M059J (cell line): ENCODE results near the gene SCAND1. TPM values are rescaled to one million over a fixed set of nuclear protein-coding genes. Genes with fewer than 3 reads are reported as not detected.
"Not testable (repeated sequence)": the region's sequence is repeated elsewhere in the genome, so short reads cannot be mapped to it uniquely, and the experiment has no call there.

Experiments used
- DNase-seq: peaks from one replicate; pipeline ENCODE4 v3.0.0-alpha.2; 2012; ENCODE audit warnings: low read depth
- total RNA-seq: library from RNA; depleted of rRNA; stranded (reverse); fragments of >200 nt; shearing (Covaris generic); gene quantifications from 2 replicates; pipeline ENCODE4 v1.2.3, GENCODE V29; 2014; rRNA removed

The SCAND1 gene
- 106 and 107 TPM in 2 replicates for total RNA-seq

GRCh38 chr20:35954200-35954906 lies at the start of gene SCAND1:
Gene SCAND1, minus strand, starts transcription at chr20:35954502. Its CDS starts 218 bp downstream, at chr20:35954284.
- peak; percentile 99 for DNase-seq

- DNase-seq: no peak
These were observed 49.7 kb upstream of the SCAND1 start for GRCh38 chr20:36004045-36004444.

- no peak for DNase-seq
These were observed 48.6 kb upstream of the SCAND1 start for GRCh38 chr20:36002855-36003254.

- not testable (repeated sequence) for DNase-seq
These were observed 47.0 kb upstream of the SCAND1 start for GRCh38 chr20:36001331-36001730.

DNA sequence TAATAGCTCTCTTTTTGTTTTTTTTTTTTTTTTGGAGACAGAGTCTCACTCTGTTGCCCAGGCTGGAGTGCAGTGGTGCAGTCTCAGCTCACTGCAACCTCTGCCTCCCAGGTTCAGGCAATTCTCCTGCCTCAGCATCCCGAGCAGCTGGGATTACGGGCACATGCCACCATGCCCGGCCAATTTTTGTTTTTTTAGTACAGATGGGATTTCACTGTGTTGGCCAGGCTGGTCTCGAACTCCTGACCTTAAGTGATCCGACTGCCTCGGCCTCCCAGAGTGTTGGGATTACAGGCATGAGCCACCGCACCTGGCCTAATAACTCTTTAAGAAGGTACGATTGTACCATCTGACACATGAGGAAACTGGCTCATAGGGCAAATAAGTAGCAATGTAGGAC lies 42.2 kb upstream of the SCAND1 start:
- not testable (repeated sequence) for DNase-seq

DNA sequence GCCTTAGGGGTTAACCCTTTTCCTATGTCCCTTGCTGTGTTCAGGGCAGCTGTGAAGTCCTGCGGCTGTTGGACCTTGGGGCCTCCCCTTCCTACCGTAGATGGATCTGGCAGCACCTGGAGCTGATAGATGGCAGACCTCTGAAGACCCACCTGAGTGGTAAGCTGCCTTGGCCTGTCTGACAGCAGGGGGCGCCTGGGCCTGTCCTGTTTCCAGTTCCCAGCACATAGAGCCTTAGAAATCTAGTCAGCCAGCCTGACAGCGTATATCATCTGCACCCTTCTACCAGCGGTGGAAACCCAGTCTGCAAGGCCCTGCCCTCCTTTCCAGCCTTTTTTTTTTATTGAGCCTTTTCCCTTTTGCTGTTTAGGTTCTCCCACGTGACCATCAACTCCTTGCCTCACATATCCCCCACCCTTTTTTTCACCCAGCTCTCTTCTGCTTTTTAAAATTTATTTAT lies 40.7 kb upstream of the SCAND1 start:
- peak; percentile 83 for DNase-seq

DNA sequence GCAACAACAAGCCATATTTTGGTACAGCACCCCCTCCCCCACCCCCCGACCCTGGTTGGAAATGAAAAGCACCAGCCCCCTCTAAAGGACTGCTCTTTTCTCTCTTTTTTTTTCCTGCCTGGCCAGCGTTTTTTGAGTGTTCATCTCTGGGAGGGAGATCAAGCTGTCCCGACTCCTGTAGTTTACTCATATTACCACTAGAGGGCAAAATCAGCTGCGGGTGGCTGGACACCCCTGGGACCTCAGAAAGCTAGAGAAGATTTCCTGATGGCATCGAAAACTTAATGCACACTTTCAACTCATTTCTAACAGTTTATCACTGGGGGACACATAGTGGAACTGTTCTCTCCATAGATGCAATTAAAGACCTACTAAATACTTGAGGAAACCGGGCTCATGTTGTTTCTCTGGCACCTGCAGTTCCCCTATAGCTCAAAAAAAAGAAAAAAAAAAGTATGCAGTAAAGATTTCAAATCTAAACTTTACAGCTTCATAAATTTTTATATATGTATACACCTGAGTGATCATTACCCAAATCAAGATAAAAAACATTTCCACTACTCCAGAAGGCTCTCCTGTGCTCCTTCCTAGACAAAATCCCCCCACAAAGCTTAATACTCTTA lies 38.5 kb upstream of the SCAND1 start:
- DNase-seq: peak; percentile 76

- peak; percentile 54 for DNase-seq
These were observed 37.0 kb upstream of the SCAND1 start for GRCh38 chr20:35991142-35991771.

DNA sequence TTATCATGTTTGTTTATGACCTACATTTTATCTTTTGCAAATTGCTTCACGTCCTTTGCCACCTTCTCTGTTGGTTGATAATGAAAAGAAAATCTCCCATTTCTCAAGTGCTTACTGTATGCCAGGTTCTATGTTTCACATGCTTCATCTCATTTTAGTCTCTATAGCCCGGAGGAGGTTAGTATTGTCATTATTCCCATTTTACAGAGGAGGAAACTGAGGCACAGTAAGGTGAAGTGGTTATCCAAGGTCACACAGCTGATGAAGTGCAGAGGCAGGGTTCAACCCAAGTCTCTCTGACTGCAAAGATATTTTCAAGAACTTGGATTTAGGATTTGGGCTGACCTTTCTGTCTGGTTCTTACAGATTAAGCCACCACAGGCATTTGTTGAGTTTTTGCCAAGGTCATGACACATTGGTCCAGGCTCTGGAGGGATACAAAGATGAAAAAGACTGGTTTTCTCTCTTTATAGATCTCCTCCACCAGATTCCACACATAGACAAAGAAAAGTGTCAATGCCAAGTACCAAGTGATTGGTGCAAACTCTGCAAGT lies 34.7 kb upstream of the SCAND1 start:
- DNase-seq: peak; percentile 61

DNA sequence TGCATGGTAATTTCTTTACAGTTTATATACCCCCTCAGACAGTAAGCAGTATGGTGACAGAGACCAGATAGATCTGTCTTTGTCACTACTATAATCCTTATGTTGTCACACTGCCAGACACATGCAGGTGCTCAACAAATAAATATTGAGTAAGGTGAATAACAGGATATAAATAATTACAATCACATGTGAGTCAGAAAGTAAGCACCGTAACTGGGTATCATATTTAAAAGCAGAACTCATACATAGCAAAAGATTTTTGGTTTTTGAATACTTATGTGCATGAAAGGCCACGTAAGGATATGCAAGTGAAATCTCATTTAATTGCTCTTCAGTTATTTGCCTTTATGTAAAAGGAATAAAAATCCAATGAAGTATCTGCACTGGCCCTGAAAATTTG lies 31.5 kb upstream of the SCAND1 start:
- DNase-seq: no peak

DNA sequence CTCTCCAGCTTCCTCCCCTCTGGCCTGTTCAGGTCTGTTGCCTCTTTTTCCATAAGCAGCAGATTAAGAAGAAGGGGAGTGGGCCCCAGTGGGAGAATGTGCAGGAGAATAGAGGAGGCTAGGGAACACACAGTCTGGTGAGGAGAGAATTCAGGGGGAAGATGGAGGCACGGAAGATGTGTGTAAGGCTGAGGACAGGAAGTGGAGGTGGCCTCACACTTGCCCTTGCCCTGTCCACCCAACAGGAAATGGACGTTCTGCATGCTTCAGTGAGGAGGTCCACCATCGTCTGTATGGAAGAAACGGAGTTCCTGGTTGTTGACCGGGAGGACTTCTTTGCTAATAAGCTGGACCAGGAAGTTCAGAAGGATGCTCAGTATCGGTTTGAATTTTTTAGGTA lies 30.1 kb upstream of the SCAND1 start:
- no peak for DNase-seq

GRCh38 chr20:35981969-35982368 lies 27.7 kb upstream of the SCAND1 start:
- DNase-seq: no peak

GRCh38 chr20:35979544-35979943 lies 25.2 kb upstream of the SCAND1 start:
- no peak for DNase-seq

- DNase-seq: no peak
These were observed 23.8 kb upstream of the SCAND1 start for GRCh38 chr20:35978041-35978513.

GRCh38 chr20:35975576-35976373 lies 21.5 kb upstream of the SCAND1 start:
- DNase-seq: no peak

- DNase-seq: no peak
These were observed 20.0 kb upstream of the SCAND1 start for GRCh38 chr20:35974256-35974655.

DNA sequence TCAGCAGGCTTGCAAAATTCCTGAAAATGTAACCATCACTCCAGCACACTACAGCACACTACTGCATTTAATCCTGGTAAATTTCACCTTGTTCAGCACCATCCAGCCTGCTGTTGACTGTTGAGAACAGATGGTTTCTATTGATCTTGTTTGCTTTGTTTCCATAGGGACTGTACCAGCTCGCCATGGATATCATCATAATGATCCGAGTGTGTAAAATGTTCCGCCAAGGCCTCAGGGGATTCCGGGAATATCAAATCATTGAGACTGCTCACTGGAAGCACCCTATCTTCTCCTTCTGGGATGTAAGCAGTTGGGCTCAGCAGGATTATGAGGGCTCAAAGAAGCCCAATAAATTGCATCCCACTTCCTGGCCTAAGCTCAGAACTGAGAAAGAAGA lies 18.2 kb upstream of the SCAND1 start:
- DNase-seq: peak; percentile 20

DNA sequence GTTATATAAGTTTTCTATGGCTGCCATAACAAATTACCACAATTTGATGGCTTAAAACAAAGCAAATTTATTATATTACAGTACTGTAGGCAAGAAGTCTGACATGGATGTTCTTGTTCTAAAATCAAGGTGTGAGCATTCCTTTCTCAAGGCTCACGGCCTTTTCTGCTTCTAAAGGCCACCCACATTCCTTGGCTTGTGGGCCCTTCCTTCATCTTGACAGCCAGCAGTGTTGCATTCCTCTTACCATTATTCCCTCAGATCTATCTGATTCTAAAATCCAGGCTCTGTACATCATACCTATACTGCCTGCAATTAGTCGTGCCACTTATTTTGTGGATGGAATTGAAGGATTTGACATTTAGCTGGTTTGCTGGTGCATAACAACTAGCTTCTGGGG lies 17.7 kb upstream of the SCAND1 start:
- no peak for DNase-seq

DNA sequence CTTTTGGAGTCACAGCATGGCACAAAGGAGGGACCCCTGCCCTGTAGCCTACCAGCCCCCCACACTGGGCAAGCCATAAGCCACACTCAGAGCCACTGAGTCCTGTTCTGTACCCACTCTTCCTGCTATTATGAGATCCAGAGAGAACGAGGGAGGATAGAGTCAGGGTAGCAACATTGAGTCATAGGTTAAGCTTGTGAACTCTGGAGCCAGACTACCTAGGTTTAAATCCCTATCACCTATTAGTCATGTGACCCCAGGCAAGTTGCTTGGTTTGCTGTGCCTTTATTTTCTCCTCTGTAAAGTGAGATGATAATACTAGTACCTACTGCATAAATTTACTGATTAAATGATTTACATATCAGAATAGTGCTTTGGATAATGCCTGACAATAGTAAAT lies 14.6 kb upstream of the SCAND1 start:
- peak; percentile 63 for DNase-seq

GRCh38 chr20:35967979-35968640 lies 13.8 kb upstream of the SCAND1 start, which contains the start of gene CNBD2:
Gene CNBD2, plus strand, starts transcription at chr20:35968590. Its CDS starts 173 bp downstream, at chr20:35968763.
- DNase-seq: no peak

- DNase-seq: no peak
These were observed 9.6 kb upstream of the SCAND1 start for GRCh38 chr20:35963878-35964277.
